ENCODE measurements around the gene FOXRED1. TPM values are rescaled to one million over a fixed set of nuclear protein-coding genes. Genes with fewer than 3 reads are reported as not detected.
A peak's percentile ranks its signal among the peaks of the same experiment; 100 is the strongest.

Gene FOXRED1
- total RNA-seq (2011; cell fraction: chromatin; rRNA removed; ENCODE audit: low replicate concordance) = 196 and 237 TPM in 2 replicates
- total RNA-seq (2011; cell fraction: nucleolus; rRNA removed) = 99.1 and 124 TPM in 2 replicates
- 161 and 215 TPM in 2 replicates for total RNA-seq (2011; cell fraction: nucleoplasm; rRNA removed)
- 52.4 and 62.7 TPM in 2 replicates for total RNA-seq (2014; rRNA removed)
- total RNA-seq (2014; rRNA removed; fragmentation: Illumina TruSeq; extraction: Trizol) = 39.1 and 48.1 TPM in 2 replicates
- total RNA-seq (2015; rRNA removed; fragmentation: Illumina TruSeq; extraction: Trizol) = 53.1 and 55.2 TPM in 2 replicates
- 63.4 and 63.6 TPM in 2 replicates for total RNA-seq (2021)
- polyA plus RNA-seq (2011; rRNA removed) = 58.6 and 83.5 TPM in 2 replicates
- polyA plus RNA-seq (2011; cell fraction: cytosol; rRNA removed) = 81.0 and 172 TPM in 2 replicates
- 104 and 170 TPM in 2 replicates for polyA plus RNA-seq (2011; cell fraction: nucleus; rRNA removed)
- 51.6 and 56.6 TPM in 2 replicates for polyA plus RNA-seq (2012)
- 73.3 and 80.3 TPM in 2 replicates for polyA plus RNA-seq (2014; fragmentation: Illumina TruSeq; extraction: Trizol)
- 10 to 100 TPM; 14.1 to 26.2 TPM for polyA plus RNA-seq (2014; fragmentation: Nextera tagmentation; extraction: Ambion mirVana)
- polyA plus RNA-seq (2014; rRNA removed) = 93.2 and 94.4 TPM in 2 replicates
- polyA minus RNA-seq (2011; rRNA and poly(A)+ RNA removed) = 32.7 and 55.3 TPM in 2 replicates
- 15.6 and 31.4 TPM in 2 replicates for polyA minus RNA-seq (2011; cell fraction: cytosol; rRNA and poly(A)+ RNA removed)
- 31.7 and 34.6 TPM in 2 replicates for polyA minus RNA-seq (2011; cell fraction: nucleus; rRNA and poly(A)+ RNA removed)
- percentile 92 among the genes with signal in this experiment for Bru-seq, nascent RNA
- percentile 84 among the genes with signal in this experiment for BruChase-seq, experiment 1, labeled RNA remaining after a 2-hour chase
- BruChase-seq, experiment 2, labeled RNA remaining after a 6-hour chase = percentile 86 among the genes with signal in this experiment
- long read RNA-seq, experiment 1, transcript FOXRED1-201 (11 exons, 1,970 nt) = major isoform, 148 of 227 reads
- long read RNA-seq, experiment 1, partial matches to known transcripts = 14 of 227 reads
- long read RNA-seq, experiment 1, other reads (novel, unspliced or antisense) = 58 of 227 reads
- long read RNA-seq, experiment 2, transcript FOXRED1-201 (11 exons, 1,970 nt) = major isoform, 38 of 76 reads
- long read RNA-seq, experiment 2, partial matches to known transcripts = 9 of 76 reads
- long read RNA-seq, experiment 2, other reads (novel, unspliced or antisense) = 27 of 76 reads
- long read RNA-seq, experiment 3, transcript FOXRED1-201 (11 exons, 1,970 nt) = major isoform, 68 of 98 reads
- long read RNA-seq, experiment 3, partial matches to known transcripts = 7 of 98 reads
- long read RNA-seq, experiment 3, other reads (novel, unspliced or antisense) = 23 of 98 reads

DNA sequence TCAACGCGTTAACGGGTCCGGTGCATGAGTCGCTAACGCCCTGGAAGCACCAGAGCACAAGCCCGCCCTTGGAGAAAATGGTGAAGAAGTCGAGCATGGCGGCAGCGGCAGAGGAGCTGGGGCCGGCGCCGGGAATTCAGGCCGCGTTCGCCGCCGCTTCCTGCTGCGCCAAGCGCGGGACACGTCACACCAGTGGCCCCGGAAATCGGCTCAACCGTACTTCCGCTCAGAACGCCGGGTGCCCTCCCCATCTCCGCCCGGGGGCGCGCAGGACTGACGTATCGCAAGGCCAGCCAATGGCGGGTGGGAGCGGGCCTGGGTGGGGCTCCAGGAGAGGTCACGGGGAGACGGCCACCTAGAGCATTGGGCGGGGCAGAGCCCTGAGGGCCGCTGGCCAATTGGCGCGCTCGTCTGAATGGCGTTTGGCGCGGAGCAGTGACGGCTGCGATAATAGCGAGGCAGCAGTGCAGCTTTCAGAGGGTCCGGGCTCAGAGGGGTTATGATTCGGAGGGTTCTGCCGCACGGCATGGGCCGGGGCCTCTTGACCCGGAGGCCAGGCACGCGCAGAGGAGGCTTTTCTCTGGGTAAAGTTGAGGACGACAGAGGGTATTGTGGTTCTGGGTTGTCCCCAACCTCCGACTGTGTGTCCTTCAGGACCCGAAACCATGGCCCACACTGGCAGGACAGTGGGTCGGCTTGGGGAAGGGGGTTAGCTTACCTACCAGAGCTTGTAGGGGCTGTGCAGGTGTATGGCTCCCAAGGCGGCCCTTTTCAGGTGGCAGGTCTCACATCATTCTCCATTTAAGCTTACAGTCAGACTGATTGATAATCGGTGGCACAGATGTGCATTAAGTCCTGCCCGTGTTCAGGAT, at the start of gene FOXRED1, which contains the start of gene SRPRA:
TSS of gene FOXRED1 (plus strand) at position 447 of the 872 bp plus-strand sequence. CDS start at position 500, 53 bp downstream.
TSS of gene SRPRA (minus strand) at position 188 of the 872 bp plus-strand sequence. CDS start at position 97, 91 bp downstream.
- ChIA-PET POLR2A (interaction anchor here (0.6 to 2.5 kb wide), 10 partner anchors 9 to 258 kb away, joined by 3 to 14 read pairs (median 4); partner anchors contain the start of gene TIRAP), CTCF (ENCODE audit: low intra/inter-chr PET ratio) (no interaction called here)
- BruUV-seq (replicated peaks) = TSS peak; percentile 85
- peak within 1 kb of the TSS; percentile 93 for H3K4me3 ChIP-seq
- H3K27ac ChIP-seq (ENCODE audit: extremely low read depth, low read depth, low read length) = peak within 1 kb of the TSS; percentile 96
- H3K79me2 ChIP-seq (ENCODE audit: control insufficient read depth, insufficient read depth, low read length) = peaks cover 51% of the 10 kb centered on the region
- peaks cover 77% of the 10 kb centered on the region for H3K36me3 ChIP-seq (ENCODE audit: control insufficient read depth, insufficient read depth, low read length)
- intact Hi-C loops (cut with micrococcal nuclease) (loop anchor here (2.0 kb wide), 1 partner anchor 58 kb away; the partner anchor contains the start of genes FAM118B and RPUSD4), in situ Hi-C loops (cut with MboI) (no loop called here)
- FAIRE-seq (peak; percentile 96), DNase-seq (ENCODE audit: extremely low read depth in 1 of 4, low spot score in 3 of 4) (peak; percentile 99 to 100 (median 100)), ATAC-seq (peak; percentile 98)
- no peaks in the 10 kb centered on the region for H3K9me3 ChIP-seq (replicated peaks; ENCODE audit: control insufficient read depth, insufficient read depth, low read depth, low read length)
- under 1% methylated on average over 45 of the region's 64 CpGs for WGBS (ENCODE audit: insufficient coverage, low coverage, missing lambda C conversion rate)
- peak within 1 kb of the TSS; percentile 93 for H2AFZ ChIP-seq (ENCODE audit: low read depth, low read length)
- peaks cover 4 to 11% of the 10 kb centered on the region in 2 experiments; a peak in 3 of 5 replicates for H3K4me1 ChIP-seq (replicated peaks in 1 of 2; ENCODE audit: control insufficient read depth in 2 of 2, insufficient read depth in 2 of 2, low read length in 2 of 2)
- H4K20me1 ChIP-seq (replicated peaks; ENCODE audit: control insufficient read depth, insufficient read depth, low read length) = 0 out of 2 replicates have a peak, but pooled peaks cover under 1% of the 10 kb centered on the region
- no peaks in the 10 kb centered on the region; a peak in 1 of 5 replicates for H3K27me3 ChIP-seq (ENCODE audit: control insufficient read depth in 2 of 2, insufficient read depth in 2 of 2, low read length in 2 of 2)
- H3K9ac ChIP-seq (ENCODE audit: insufficient read depth in 1 of 2, low read depth in 2 of 2, low read length in 2 of 2) = peak within 1 kb of the TSS; percentile 99
- H3K9me1 ChIP-seq (ENCODE audit: control insufficient read depth, insufficient read depth, low read length) = no peaks in the 10 kb centered on the region
- H3K4me2 ChIP-seq (ENCODE audit: insufficient read depth, low read length) = peak within 1 kb of the TSS; percentile 97
- TF ChIP-seq MYNN (IDR thresholded peaks at IDR 0.05) = no peak
- no peak for TF ChIP-seq MYNN (CRISPR knock-in tag; IDR thresholded peaks at IDR 0.05)
- TF ChIP-seq HDAC2 (IDR thresholded peaks at IDR 0.05) = no peak; the same call in none of the 2 replicates
- no peak for TF ChIP-seq ZNF76 (CRISPR knock-in tag; IDR thresholded peaks at IDR 0.05; ENCODE audit: borderline replicate concordance)
- TF ChIP-seq MTA3 (IDR thresholded peaks at IDR 0.05; ENCODE audit: borderline replicate concordance) = 0 out of 2 replicates have a peak, but pooled peaks have one; percentile 52
- TF ChIP-seq TFAM (CRISPR knock-in tag; conservative IDR thresholded peaks at IDR 0.05) = no peak
- no peak for TF ChIP-seq ZNF699 (CRISPR knock-in tag; IDR thresholded peaks at IDR 0.05; ENCODE audit: insufficient replicate concordance)
- 0 out of 2 replicates have a peak, but pooled peaks have one; percentile 37 for TF ChIP-seq TEAD4 (IDR thresholded peaks at IDR 0.05; ENCODE audit: low read length)
- no peak for TF ChIP-seq TEAD4 (CRISPR knock-in tag; IDR thresholded peaks at IDR 0.05; ENCODE audit: borderline replicate concordance)
- TF ChIP-seq, protein P1, sequence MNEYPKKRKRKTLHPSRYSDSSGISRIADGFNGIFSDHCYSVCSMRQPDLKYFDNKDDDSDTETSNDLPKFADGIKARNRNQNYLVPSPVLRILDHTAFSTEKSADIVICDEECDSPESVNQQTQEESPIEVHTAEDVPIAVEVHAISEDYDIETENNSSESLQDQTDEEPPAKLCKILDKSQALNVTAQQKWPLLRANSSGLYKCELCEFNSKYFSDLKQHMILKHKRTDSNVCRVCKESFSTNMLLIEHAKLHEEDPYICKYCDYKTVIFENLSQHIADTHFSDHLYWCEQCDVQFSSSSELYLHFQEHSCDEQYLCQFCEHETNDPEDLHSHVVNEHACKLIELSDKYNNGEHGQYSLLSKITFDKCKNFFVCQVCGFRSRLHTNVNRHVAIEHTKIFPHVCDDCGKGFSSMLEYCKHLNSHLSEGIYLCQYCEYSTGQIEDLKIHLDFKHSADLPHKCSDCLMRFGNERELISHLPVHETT (CRISPR knock-in tag; conservative IDR thresholded peaks at IDR 0.05 in 1 of 2, IDR thresholded peaks at IDR 0.05 in 1 of 2) = peak in 1 of 2 experiments; percentile 85; a peak in 2 of 4 replicates
- TF ChIP-seq RFX7 (CRISPR knock-in tag; IDR thresholded peaks at IDR 0.05) = no peak
- peak; percentile 69; the same call in 1 of the 2 replicates for TF ChIP-seq ZNF12 (CRISPR knock-in tag; IDR thresholded peaks at IDR 0.05)
- TF ChIP-seq POLR2H (tag; IDR thresholded peaks at IDR 0.05; ENCODE audit: low read depth) = peak; percentile 79
- peak in 1 of 2 experiments; percentile 83; a peak in 2 of 4 replicates for TF ChIP-seq CSDE1 (IDR thresholded peaks at IDR 0.05)

Data from K562 (cell line).